ENCODE data around the gene CSNK1G2.

DNA sequence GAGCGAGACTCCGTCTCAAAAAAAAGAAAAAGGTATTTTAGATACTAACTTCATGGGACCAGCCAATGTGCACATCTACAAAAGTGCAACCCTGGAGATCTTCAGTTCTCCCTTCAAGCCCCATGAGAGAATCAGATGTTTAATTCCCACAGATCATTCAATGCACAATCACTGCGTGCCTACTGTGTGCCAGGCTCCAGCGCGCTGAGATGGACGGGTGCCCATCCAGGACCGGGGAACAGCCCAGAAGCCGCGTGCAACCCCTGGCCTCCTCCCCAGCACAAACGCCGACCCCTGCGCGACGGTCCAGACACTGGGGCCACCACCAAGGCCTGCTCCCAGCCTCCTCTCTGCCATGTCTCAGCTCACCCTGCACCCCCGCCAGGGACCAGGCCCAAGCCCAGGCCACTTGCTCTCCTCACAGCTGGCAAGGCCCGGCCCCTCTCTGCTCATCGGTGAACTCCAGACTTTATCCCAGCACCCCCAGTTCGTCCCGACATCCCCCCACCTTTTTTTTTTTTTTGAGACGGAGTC, 69.2 kb downstream of the CSNK1G2 start:
- TF ChIP-seq, protein P1, sequence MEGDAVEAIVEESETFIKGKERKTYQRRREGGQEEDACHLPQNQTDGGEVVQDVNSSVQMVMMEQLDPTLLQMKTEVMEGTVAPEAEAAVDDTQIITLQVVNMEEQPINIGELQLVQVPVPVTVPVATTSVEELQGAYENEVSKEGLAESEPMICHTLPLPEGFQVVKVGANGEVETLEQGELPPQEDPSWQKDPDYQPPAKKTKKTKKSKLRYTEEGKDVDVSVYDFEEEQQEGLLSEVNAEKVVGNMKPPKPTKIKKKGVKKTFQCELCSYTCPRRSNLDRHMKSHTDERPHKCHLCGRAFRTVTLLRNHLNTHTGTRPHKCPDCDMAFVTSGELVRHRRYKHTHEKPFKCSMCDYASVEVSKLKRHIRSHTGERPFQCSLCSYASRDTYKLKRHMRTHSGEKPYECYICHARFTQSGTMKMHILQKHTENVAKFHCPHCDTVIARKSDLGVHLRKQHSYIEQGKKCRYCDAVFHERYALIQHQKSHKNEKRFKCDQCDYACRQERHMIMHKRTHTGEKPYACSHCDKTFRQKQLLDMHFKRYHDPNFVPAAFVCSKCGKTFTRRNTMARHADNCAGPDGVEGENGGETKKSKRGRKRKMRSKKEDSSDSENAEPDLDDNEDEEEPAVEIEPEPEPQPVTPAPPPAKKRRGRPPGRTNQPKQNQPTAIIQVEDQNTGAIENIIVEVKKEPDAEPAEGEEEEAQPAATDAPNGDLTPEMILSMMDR (conservative IDR thresholded peaks at IDR 0.05), result no peak
- no peak for TF ChIP-seq ZFX (IDR thresholded peaks at IDR 0.05)
